Subcutaneous abdominal adipose tissue (tissue), 5 donors: ENCODE data around the gene RAPGEF5.

Experiments
- H3K27ac ChIP-seq: one replicate; pipeline ENCODE4 v1.7.0; 2013; ENCODE audit warnings: low read depth, mild to moderate bottlenecking, inconsistent platforms, low read length, moderate library complexity
- H3K27me3 ChIP-seq, 5 donors: one replicate each; pipeline ENCODE4 v1.7.0; 2013; ENCODE audit warnings: low read length in 5 of 5, inconsistent platforms in 1 of 5; ENCODE audit not compliant: control insufficient read depth in 5 of 5, insufficient read depth in 4 of 5
- H3K36me3 ChIP-seq, 5 donors: one replicate each; pipeline ENCODE4 v1.7.0; 2013; ENCODE audit warnings: low read length in 5 of 5; ENCODE audit not compliant: control insufficient read depth in 5 of 5, insufficient read depth in 5 of 5
- H3K4me1 ChIP-seq, 5 donors: one replicate each; pipeline ENCODE4 v1.7.0; 2013; ENCODE audit warnings: low read length in 5 of 5, mild to moderate bottlenecking in 3 of 5, moderate library complexity in 1 of 5; ENCODE audit not compliant: control insufficient read depth in 5 of 5, insufficient read depth in 5 of 5
- H3K4me3 ChIP-seq, 5 donors: one replicate each; pipeline ENCODE4 v1.7.0; 2013; ENCODE audit warnings: low read length in 5 of 5, low read depth in 1 of 5
- H3K9ac ChIP-seq, 5 donors: one replicate each; pipeline ENCODE4 v1.7.0; 2013; ENCODE audit warnings: low read length in 5 of 5, mild to moderate bottlenecking in 4 of 5, moderate library complexity in 3 of 5
- H3K9me3 ChIP-seq, 5 donors: one replicate each; pipeline ENCODE4 v1.7.0; 2013; ENCODE audit warnings: low read length in 5 of 5; ENCODE audit not compliant: control insufficient read depth in 5 of 5
- donor health status: healthy.
- donor health status: healthy.
- donor health status: healthy.
- donor health status: healthy.
- donor health status: healthy.

RAPGEF5 gene

DNA sequence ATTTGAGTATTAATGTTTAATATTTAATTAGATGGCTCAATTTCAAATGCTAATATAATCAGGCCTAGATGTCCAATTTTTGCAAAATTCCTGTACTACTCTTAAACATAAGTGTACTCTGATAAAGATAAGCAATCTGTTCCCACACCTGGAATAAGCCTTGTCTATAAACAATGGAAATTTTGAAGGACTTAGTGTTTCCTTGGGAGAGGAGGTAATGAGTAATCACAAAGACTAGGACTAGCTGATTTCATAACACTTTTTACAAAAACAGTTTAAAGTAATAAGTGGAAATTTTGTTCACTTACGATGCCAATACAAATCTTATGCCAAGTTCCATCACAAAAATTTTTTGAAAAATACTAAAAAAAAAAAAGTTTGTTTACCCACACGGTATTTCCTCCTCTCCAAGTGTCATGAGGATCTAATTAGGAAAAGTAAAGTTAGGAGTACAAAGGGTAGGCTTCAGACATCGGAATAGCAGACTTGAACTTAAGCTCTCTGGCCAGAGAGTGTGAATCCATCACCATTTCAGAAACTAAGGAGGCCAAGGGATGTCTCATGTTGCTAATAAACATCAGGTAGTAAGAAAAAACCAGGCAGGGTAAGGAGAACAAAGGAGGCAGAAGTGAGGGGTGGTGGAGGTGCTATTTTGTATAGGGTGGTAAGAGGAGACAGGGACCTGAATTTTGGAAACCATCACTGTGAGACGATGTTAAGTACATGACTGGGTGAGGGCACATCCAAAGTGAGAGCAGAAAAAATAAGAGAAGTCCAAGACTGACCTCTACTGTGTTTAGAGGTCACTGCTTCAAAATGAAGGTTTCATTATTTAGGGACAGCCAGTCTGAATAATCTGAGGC is 61.3 kb downstream of the RAPGEF5 start:
- no peak overlapping the region for H3K9ac ChIP-seq

DNA sequence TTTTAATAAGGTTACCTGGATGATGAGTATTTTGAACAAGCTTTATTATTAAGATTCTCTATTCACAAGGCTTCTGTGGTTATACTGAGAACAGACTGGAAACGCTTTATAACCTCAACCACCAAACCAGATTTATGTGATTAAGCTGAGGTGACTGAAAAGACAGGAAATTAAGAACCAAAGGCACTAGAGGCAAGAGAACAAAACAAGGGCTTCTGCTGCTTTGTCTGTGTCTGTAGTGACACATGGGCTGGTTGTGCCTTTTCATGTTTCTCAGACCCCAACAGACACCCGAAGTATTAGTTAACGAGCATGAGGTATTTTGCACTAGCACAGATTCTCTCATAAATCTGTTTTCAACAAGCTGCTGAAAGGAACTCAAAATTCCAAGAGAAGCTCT is 64.4 kb downstream of the RAPGEF5 start:
- H3K36me3 ChIP-seq = no peaks in the 10 kb centered on the region
- no peak overlapping the region for H3K27ac ChIP-seq
- H3K27me3 ChIP-seq = no peaks in the 10 kb centered on the region
- H3K9ac ChIP-seq = no peak overlapping the region
- no peaks in the 10 kb centered on the region for H3K9me3 ChIP-seq
- no peak overlapping the region for H3K4me3 ChIP-seq
- H3K4me1 ChIP-seq = peaks cover 0 to 13% (median 0%) of the 10 kb centered on the region in 5 donors

More for the DNA sequence above, 61.3 kb downstream of the RAPGEF5 start:
- Histone ChIP-seq H3K4me3 (no peak overlapping the region), H3K27me3 (no peaks in the 10 kb centered on the region), H3K9me3 (no peaks in the 10 kb centered on the region), H3K4me1 (peaks cover 0 to 13% (median 0%) of the 10 kb centered on the region in 5 donors), H3K36me3 (no peaks in the 10 kb centered on the region), H3K27ac (no peak overlapping the region)

DNA sequence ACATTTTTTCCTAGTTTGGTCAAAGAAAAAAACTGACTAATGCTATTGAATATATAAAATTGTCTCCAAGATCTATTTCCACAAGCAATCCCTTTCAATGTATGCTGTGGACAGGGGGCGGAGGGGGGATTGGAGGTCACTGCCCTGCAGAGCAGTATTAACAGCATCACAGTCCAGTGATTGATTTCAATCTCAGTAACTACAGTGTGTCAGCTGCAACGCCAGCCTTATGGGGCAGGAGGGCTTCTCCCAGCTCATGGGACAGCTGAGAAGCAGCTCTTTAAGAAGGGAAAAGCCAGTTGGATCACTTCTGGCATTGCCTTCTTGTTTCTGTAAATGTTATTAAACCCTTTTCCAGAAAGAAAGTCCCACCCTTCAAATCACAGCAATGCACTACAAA is 65.0 kb downstream of the RAPGEF5 start:
- no peaks in the 10 kb centered on the region for H3K27me3 ChIP-seq
- peaks cover 0 to 13% (median 0%) of the 10 kb centered on the region in 5 donors for H3K4me1 ChIP-seq
- H3K27ac ChIP-seq = no peak overlapping the region
- H3K9me3 ChIP-seq = no peaks in the 10 kb centered on the region
- no peaks in the 10 kb centered on the region for H3K36me3 ChIP-seq
- H3K4me3 ChIP-seq = no peak overlapping the region
- H3K9ac ChIP-seq = no peak overlapping the region

DNA sequence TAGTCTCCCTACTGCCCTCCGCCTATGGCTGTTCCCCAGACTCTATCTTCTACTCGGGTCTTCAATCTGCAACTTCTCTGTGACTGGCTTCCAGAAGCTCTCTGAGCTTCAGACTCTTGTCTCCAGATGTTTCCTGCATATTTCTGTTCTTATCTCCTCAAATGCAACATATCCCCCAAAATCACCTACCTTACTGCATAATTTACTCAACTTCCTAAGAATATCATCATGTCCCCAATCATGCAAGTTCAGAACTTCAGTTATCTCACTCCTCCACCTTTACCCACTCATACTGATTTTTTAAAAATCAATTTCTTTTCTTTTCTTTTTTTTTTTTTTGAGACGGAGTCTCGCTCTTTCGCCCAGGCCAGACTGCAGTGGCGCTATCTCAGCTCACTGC is 68.8 kb downstream of the RAPGEF5 start:
- H3K4me3 ChIP-seq = no peak overlapping the region
- H3K27me3 ChIP-seq = no peaks in the 10 kb centered on the region
- no peaks in the 10 kb centered on the region for H3K4me1 ChIP-seq
- H3K9ac ChIP-seq = no peak overlapping the region
- no peak overlapping the region for H3K27ac ChIP-seq
- H3K9me3 ChIP-seq = no peaks in the 10 kb centered on the region
- no peaks in the 10 kb centered on the region for H3K36me3 ChIP-seq

DNA sequence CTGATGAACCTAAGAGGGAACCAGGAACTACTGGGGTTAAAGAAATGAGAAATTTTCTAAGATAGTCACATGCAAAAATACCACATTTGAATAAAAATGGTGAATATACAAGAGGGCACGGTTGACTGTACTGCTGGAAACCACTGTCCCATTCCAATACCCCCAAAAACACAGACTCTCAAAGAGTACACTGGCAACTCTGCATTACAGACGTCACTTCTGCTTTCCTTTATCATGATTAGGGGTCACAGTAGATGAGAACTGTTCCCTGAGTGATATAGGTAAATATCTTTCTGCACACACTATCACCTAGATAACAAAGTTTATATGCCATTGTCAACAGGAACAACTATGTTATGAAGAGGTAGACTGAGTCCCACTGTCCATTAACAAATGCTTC is 69.5 kb downstream of the RAPGEF5 start:
- H3K9me3 ChIP-seq = no peaks in the 10 kb centered on the region
- no peak overlapping the region for H3K27ac ChIP-seq
- no peak overlapping the region for H3K9ac ChIP-seq
- no peaks in the 10 kb centered on the region for H3K4me1 ChIP-seq
- H3K27me3 ChIP-seq = no peaks in the 10 kb centered on the region
- H3K4me3 ChIP-seq = no peak overlapping the region
- H3K36me3 ChIP-seq = no peaks in the 10 kb centered on the region

DNA sequence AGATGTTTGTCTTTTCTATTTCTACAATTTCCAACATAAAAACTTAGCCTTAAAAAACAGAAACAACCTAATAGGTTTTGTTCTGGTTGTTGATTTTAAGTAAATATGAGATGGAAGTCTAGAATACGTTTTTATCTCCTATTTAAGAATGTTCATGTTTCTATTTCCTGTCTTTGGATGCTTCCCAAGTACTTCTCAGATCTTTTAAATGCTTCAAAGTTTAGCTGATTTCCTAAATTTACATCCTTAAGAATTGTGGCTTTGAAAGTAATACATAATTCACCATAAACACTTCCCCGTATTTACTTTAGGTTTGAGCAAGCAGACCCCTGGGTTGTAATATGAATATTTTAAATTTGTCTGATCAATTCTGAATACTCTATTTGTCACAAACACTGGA is 70.5 kb downstream of the RAPGEF5 start:
- Histone ChIP-seq H3K9me3 (no peaks in the 10 kb centered on the region), H3K36me3 (no peaks in the 10 kb centered on the region), H3K4me3 (no peak overlapping the region), H3K27ac (no peak overlapping the region), H3K9ac (no peak overlapping the region), H3K4me1 (no peaks in the 10 kb centered on the region), H3K27me3 (no peaks in the 10 kb centered on the region)

DNA sequence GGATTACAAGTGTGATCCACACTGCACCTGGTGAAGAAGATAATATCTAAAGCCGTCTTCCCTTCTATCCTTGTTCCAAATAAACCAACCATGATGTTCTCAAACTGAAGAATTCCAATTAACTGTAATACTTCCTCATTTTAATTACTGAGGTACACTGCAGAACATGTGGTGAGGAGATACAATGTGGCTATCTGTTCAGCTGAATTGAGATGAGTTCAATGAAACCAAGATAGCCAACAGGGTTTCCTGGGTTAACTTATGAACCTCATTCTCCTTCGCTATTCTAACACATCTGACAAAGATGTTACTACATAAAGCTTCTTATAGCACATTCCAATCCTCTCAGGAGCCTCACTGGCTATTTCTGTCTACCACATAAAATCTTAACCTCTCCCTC is 75.5 kb downstream of the RAPGEF5 start:
- Histone ChIP-seq H3K36me3 (no peaks in the 10 kb centered on the region), H3K9ac (no peak overlapping the region), H3K4me3 (no peak overlapping the region), H3K4me1 (no peaks in the 10 kb centered on the region), H3K27me3 (no peaks in the 10 kb centered on the region), H3K9me3 (no peaks in the 10 kb centered on the region), H3K27ac (no peak overlapping the region)

DNA sequence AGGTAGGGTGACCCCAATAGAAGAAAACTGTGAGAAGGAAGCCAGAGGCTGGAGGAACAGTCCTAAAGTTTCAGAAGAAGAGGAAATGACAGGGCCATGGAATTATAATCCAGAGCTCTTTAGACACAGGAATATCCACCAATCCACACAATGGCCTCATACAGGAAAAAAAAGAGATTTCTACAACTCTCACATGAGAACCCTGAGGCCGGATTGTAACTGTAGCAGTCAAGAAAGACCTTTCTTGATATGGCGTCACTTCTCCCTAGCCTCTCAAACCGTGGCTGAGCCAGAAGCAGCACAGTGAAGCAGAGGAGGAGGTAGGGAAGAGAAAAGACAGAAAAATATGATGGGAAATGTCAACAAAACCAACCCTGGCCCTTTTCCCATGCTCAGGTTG is 76.9 kb downstream of the RAPGEF5 start:
- H3K9ac ChIP-seq = no peak overlapping the region
- no peaks in the 10 kb centered on the region for H3K4me1 ChIP-seq
- no peaks in the 10 kb centered on the region for H3K9me3 ChIP-seq
- H3K36me3 ChIP-seq = no peaks in the 10 kb centered on the region
- H3K4me3 ChIP-seq = no peak overlapping the region
- no peak overlapping the region for H3K27ac ChIP-seq
- H3K27me3 ChIP-seq = no peaks in the 10 kb centered on the region

DNA sequence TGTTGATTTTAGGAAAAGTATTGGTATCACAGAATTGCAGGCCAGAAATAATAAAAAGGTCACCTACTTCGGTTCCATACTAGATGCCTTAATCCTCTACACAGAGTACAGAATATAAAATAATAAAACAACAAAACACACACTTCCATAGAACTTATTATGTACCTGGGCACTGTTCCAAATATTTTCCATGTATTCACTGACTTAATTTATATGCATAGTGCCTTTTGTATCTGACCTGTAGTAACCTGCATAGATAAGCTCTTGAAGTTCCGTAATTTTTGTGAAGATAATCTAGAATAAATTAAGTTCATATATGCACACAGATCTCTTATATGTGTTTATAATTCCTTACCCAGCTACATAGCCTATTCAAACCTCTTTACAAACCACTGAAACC is 78.3 kb downstream of the RAPGEF5 start:
- no peak overlapping the region for H3K4me3 ChIP-seq
- H3K4me1 ChIP-seq = no peaks in the 10 kb centered on the region
- H3K27me3 ChIP-seq = no peaks in the 10 kb centered on the region
- H3K27ac ChIP-seq = no peak overlapping the region
- no peak overlapping the region for H3K9ac ChIP-seq
- no peaks in the 10 kb centered on the region for H3K9me3 ChIP-seq
- H3K36me3 ChIP-seq = no peaks in the 10 kb centered on the region

DNA sequence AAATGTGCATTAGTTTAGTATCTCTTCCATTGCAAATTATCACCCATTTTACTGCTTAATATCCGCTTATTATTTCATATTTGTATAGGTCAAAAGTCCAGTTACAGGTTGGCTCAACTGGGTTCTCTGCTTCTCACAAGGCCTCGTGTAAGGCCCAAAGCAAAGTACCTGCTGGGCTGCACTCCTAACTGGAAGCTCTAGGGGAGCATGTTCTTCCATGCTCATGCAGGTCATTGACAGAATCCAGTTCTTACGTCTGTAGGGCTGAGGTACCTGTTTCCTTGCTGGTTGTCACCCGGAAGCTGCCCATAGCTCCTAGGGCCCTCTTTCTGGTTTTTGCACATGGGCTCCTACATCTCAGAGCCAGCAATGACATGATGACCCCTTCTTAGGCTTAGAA is 79.6 kb downstream of the RAPGEF5 start:
- no peak overlapping the region for H3K4me3 ChIP-seq
- no peaks in the 10 kb centered on the region for H3K4me1 ChIP-seq
- no peaks in the 10 kb centered on the region for H3K27me3 ChIP-seq
- no peak overlapping the region for H3K27ac ChIP-seq
- H3K9me3 ChIP-seq = no peaks in the 10 kb centered on the region
- no peak overlapping the region for H3K9ac ChIP-seq
- H3K36me3 ChIP-seq = no peaks in the 10 kb centered on the region
